ENCODE results near the gene CD99L2.

GRCh38 chrX:150846130-150846529 lies 52.3 kb downstream of the CD99L2 start:
- TF ChIP-seq SIN3A (IDR thresholded peaks at IDR 0.05; ENCODE audit: borderline replicate concordance, insufficient read depth, low read length): no peak
- TF ChIP-seq TAF1 (IDR thresholded peaks at IDR 0.05; ENCODE audit: borderline replicate concordance, insufficient read depth, low read length): no peak
